ENCODE results near the gene FAM83C. TPM values are rescaled to one million over a fixed set of nuclear protein-coding genes. Genes with fewer than 3 reads are reported as not detected.

Gene FAM83C
- total and polyA plus RNA-seq, 10 of the 15 experiments (the other 5 are each of a cell fraction or from before 2014, with no cell fraction given) = not detected

- TF ChIP-seq E2F4 (IDR thresholded peaks at IDR 0.05; ENCODE audit: low read depth, low read length) = no peak
- no peak for TF ChIP-seq PRDM15 (CRISPR knock-in tag; IDR thresholded peaks at IDR 0.05)
- no peak for TF ChIP-seq GABPA (IDR thresholded peaks at IDR 0.05; ENCODE audit: low read depth)
- no peak for TF ChIP-seq MEF2B (IDR thresholded peaks at IDR 0.05; ENCODE audit: partially characterized antibody, poor library complexity, severe bottlenecking)
- TF ChIP-seq SMC3 (IDR thresholded peaks at IDR 0.05; ENCODE audit: borderline replicate concordance, low read length) = no peak
- TF ChIP-seq HDAC6 (IDR thresholded peaks at IDR 0.05; ENCODE audit: unreplicated experiment) = no peak
These were observed 3.4 kb upstream of the FAM83C start (continued) for GRCh38 chr20:35295674-35296073.

- H2AFZ ChIP-seq (ENCODE audit: control insufficient read depth, low read depth, low read length) = no peak overlapping the region
- no peak overlapping the region for H3K9ac ChIP-seq (ENCODE audit: control insufficient read depth, insufficient read depth, low read length)
- ChIA-PET POLR2A (no interaction called here), RAD21 (ENCODE audit: unreplicated experiment) (no interaction called here), CTCF (interaction anchor here (0.9 to 1.9 kb wide), 2 partner anchors 9 to 152 kb away, joined by 3 to 5 read pairs; no protein-coding TSS in a partner anchor), SMC1A (ENCODE audit: uncharacterized antibody, unreplicated experiment) (no interaction called here)
- in situ Hi-C loops (cut with MboI) = no loop called here
- H3K9me3 ChIP-seq (replicated peaks; ENCODE audit: control insufficient read depth, insufficient read depth, low read length) = no peaks in the 10 kb centered on the region
- H3K4me2 ChIP-seq (ENCODE audit: control insufficient read depth, insufficient read depth) = no peak overlapping the region
- no peaks in the 10 kb centered on the region for H4K20me1 ChIP-seq (ENCODE audit: control insufficient read depth, insufficient read depth)
- no peaks in the 10 kb centered on the region for H3K27me3 ChIP-seq (replicated peaks in 1 of 2; ENCODE audit: control insufficient read depth in 2 of 2, insufficient read depth in 2 of 2, low read length in 1 of 2)
- 56% methylated on average over 8 of the region's 8 CpGs for WGBS (ENCODE audit: insufficient coverage, insufficient replicate concordance, low lambda C conversion rate, missing lambda C conversion rate)
- ATAC-seq (no peak), FAIRE-seq (no peak), DNase-seq (ENCODE audit: low read depth, low spot score) (no peak)
- intact Hi-C loops (cut with micrococcal nuclease; ENCODE audit: unreplicated experiment) = no loop called here
- H3K27ac ChIP-seq (ENCODE audit: control insufficient read depth, insufficient read depth) = no peak overlapping the region
- TF ChIP-seq EED (IDR thresholded peaks at IDR 0.05; ENCODE audit: low read depth) = no peak
- TF ChIP-seq YY1 (IDR thresholded peaks at IDR 0.05; ENCODE audit: low read depth, low read length) = no peak
- BruUV-seq (replicated peaks) = no TSS peak
- no peaks in the 10 kb centered on the region for H3K4me1 ChIP-seq (ENCODE audit: control insufficient read depth, insufficient read depth, low read length)
- no peaks in the 10 kb centered on the region for H3K79me2 ChIP-seq (ENCODE audit: control insufficient read depth, insufficient read depth, low read length)
- no peak overlapping the region for H3K4me3 ChIP-seq
- H3K36me3 ChIP-seq (ENCODE audit: control insufficient read depth in 2 of 2, insufficient read depth in 2 of 2, low read length in 1 of 2) = no peaks in the 10 kb centered on the region
These were observed 2.8 kb upstream of the FAM83C start for GRCh38 chr20:35295058-35295457.
